Measurements from ENCODE around the gene RNF148. TPM values are rescaled to one million over a fixed set of nuclear protein-coding genes. Genes with fewer than 3 reads are reported as not detected.

RNF148 gene
- total and polyA plus RNA-seq, 4 donors, result 0.09 to 3.5 (median 0.09) TPM; not detected in 1

- TF ChIP-seq GABPA (IDR thresholded peaks at IDR 0.05 in 1 of 2, conservative IDR thresholded peaks at IDR 0.05 in 1 of 2) (no peak), HNF4G (IDR thresholded peaks at IDR 0.05) (no peak), NR2F2 (IDR thresholded peaks at IDR 0.05) (no peak), HNF4A (conservative IDR thresholded peaks at IDR 0.05) (no peak), EGR1 (IDR thresholded peaks at IDR 0.05; ENCODE audit: low read depth in 2 of 2) (no peak), RXRA (IDR thresholded peaks at IDR 0.05) (no peak), MAX (IDR thresholded peaks at IDR 0.05) (no peak), JUND (IDR thresholded peaks at IDR 0.05) (no peak), ATF3 (IDR thresholded peaks at IDR 0.05) (no peak), FOXA1 (IDR thresholded peaks at IDR 0.05) (no peak), TAF1 (conservative IDR thresholded peaks at IDR 0.05) (no peak)
These were observed 49.0 kb downstream of the RNF148 start (continued) for GRCh38 chr7:122653685-122654084.

- no peak for TF ChIP-seq RXRA (IDR thresholded peaks at IDR 0.05)
- no peak for TF ChIP-seq HNF4A (conservative IDR thresholded peaks at IDR 0.05)
- TF ChIP-seq FOXA1 (IDR thresholded peaks at IDR 0.05), result no peak
- TF ChIP-seq CTCF (IDR thresholded peaks at IDR 0.05; ENCODE audit: low read depth, low read length, missing input control), result no peak
- TF ChIP-seq REST (IDR thresholded peaks at IDR 0.05), result no peak
- no peak for TF ChIP-seq NR2F2 (IDR thresholded peaks at IDR 0.05)
- no peak for TF ChIP-seq TAF1 (conservative IDR thresholded peaks at IDR 0.05)
- no peak for TF ChIP-seq SP1 (IDR thresholded peaks at IDR 0.05)
- no peak for TF ChIP-seq ATF3 (IDR thresholded peaks at IDR 0.05)
- TF ChIP-seq YY1 (IDR thresholded peaks at IDR 0.05), result no peak
- WGBS, result 74% methylated on average over 4 of the region's 4 CpGs
- H3K9me3 ChIP-seq (ENCODE audit: control insufficient read depth in 4 of 4, low read length in 3 of 4), result no peaks in the 10 kb centered on the region
- DNase-seq (ENCODE audit: low spot score), result no peak
- H3K4me3 ChIP-seq (ENCODE audit: low read depth in 1 of 3, low read length in 3 of 3), result no peak overlapping the region
- no peak overlapping the region for H3K27ac ChIP-seq (ENCODE audit: low read depth in 1 of 2, low read length in 2 of 2)
- H3K9ac ChIP-seq (ENCODE audit: low read depth in 1 of 2, low read length in 2 of 2), result no peak overlapping the region
- no peaks in the 10 kb centered on the region for H3K27me3 ChIP-seq (ENCODE audit: control insufficient read depth in 4 of 4, insufficient read depth in 4 of 4, low read length in 3 of 4)
- no peaks in the 10 kb centered on the region for H3K4me1 ChIP-seq (ENCODE audit: control insufficient read depth in 4 of 4, insufficient read depth in 4 of 4, low read length in 3 of 4)
- no peaks in the 10 kb centered on the region for H3K36me3 ChIP-seq (ENCODE audit: control insufficient read depth in 4 of 4, insufficient read depth in 3 of 4, low read depth in 1 of 4, low read length in 3 of 4)
These were observed 49.8 kb downstream of the RNF148 start for GRCh38 chr7:122652876-122653275.

Small RNAs within 50 kb of the gene (small RNA-seq; reads per million reads assigned to genes)
- not detected for gene AC006463.1

Other genes with a start within 250 kb of the RNF148 start
- gene RNF133, start 3.8 kb downstream of the RNF148 start, total RNA-seq, result 1 to 10 TPM in 1 of 2 donors, under 1 TPM in 1; 0.14 to 2.8 TPM
- gene RNF133, start 3.8 kb downstream of the RNF148 start, polyA plus RNA-seq, result not detected
- 10 to 100 TPM in 1 of 2 donors, 1 to 10 TPM in 1; 9.5 to 41.1 TPM for gene CADPS2, start 183.5 kb upstream of the RNF148 start, total RNA-seq
- gene CADPS2, start 183.5 kb upstream of the RNF148 start, polyA plus RNA-seq, result 10 to 100 TPM in 1 of 2 donors, 1 to 10 TPM in 1; 5.6 to 12.4 TPM

All from liver (tissue), 10 donors.